Dendritic cell treated with granulocyte-macrophage colony-stimulating factor and Interleukin-4, amounts not matched to agents 40 ng/mL and 50 ng/mL, for 4 days (primary cell): ENCODE measurements around the gene CYP2A7.
"Not testable (repeated sequence)": the region's sequence is repeated elsewhere in the genome, so short reads cannot be mapped to it uniquely, and the experiment has no call there.

Source experiments
- H3K27ac Mint-ChIP-seq: one replicate; pipeline ENCODE4 v1.8.0; 2022; ENCODE audit warnings: mild to moderate bottlenecking, mixed read lengths
- H3K27me3 Mint-ChIP-seq: one replicate; pipeline ENCODE4 v1.8.0; 2022; ENCODE audit warnings: mild to moderate bottlenecking, mixed read lengths
- H3K36me3 Mint-ChIP-seq: one replicate; pipeline ENCODE4 v1.8.0; 2022; ENCODE audit warnings: low read depth, mixed read lengths
- H3K4me1 Mint-ChIP-seq: one replicate; pipeline ENCODE4 v1.8.0; 2022; ENCODE audit warnings: low read depth, mixed read lengths
- H3K4me3 Mint-ChIP-seq: one replicate; pipeline ENCODE4 v1.8.0; 2022; ENCODE audit warnings: mild to moderate bottlenecking, moderate library complexity, mixed read lengths
- H3K9me3 Mint-ChIP-seq: one replicate; pipeline ENCODE4 v1.8.0; 2022; ENCODE audit warnings: mixed read lengths
- intact Hi-C: fragments of 100-400 bp; cut with micrococcal nuclease; formaldehyde crosslinking; loops from one replicate; pipeline ENCODE4 v1.15.0; 2022

The CYP2A7 gene

GRCh38 chr19:40842997-40843652 lies 38.9 kb downstream of the CYP2A7 start:
- H3K4me3 Mint-ChIP-seq = peak overlapping the region; percentile 59
- H3K36me3 Mint-ChIP-seq, intact Hi-C loops, H3K9me3 Mint-ChIP-seq, H3K27ac Mint-ChIP-seq: not testable (repeated sequence)
- H3K27me3 Mint-ChIP-seq = peaks cover 17% of the 10 kb centered on the region
- peaks cover 20% of the 10 kb centered on the region for H3K4me1 Mint-ChIP-seq

- H3K36me3 Mint-ChIP-seq, H3K4me3 Mint-ChIP-seq, H3K9me3 Mint-ChIP-seq, H3K27ac Mint-ChIP-seq, H3K27me3 Mint-ChIP-seq, intact Hi-C loops: not testable (repeated sequence)
- peaks cover 18% of the 10 kb centered on the region for H3K4me1 Mint-ChIP-seq
These were observed 40.0 kb downstream of the CYP2A7 start for GRCh38 chr19:40842012-40842411.

GRCh38 chr19:40838477-40838876 lies 43.6 kb downstream of the CYP2A7 start:
- H3K36me3 Mint-ChIP-seq, H3K9me3 Mint-ChIP-seq, intact Hi-C loops, H3K4me3 Mint-ChIP-seq, H3K27me3 Mint-ChIP-seq, H3K27ac Mint-ChIP-seq: not testable (repeated sequence)
- peaks cover 11% of the 10 kb centered on the region for H3K4me1 Mint-ChIP-seq

DNA sequence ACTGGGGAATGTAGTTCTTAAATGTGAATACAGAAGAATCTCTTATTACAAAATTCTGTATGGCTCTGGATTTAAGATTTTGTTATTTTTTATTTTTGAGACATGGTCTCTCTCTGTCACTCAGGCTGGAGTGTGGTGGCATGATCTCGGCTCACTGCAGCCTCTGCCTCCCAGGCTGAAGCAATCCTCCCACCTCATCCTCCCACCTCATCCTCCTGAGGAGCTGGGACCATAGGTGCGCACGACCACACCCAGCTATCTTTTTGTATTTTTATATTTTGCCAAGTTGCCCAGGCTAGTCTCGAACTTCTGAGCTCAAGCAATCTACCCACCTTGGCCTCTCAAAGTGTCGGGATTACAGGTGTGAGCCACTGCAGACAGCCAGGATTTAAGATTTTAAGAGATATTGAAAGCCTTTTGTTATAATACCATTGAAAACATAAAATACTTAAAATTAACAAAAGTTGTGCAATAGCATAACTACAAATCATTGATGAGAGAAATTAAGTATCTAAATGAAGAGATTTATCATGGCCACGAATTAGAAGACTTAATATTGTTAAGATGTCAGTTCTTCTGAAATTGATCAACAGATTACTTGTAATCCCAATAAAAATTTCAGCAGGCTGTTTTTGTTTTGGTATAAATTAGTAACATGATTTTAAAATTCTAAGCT lies 45.1 kb downstream of the CYP2A7 start:
- Mint-ChIP-seq H3K9me3 (no peaks in the 10 kb centered on the region), H3K36me3 (no peaks in the 10 kb centered on the region), H3K4me3 (no peak overlapping the region), H3K27ac (no peak overlapping the region), H3K4me1 (peaks cover 21% of the 10 kb centered on the region), H3K27me3 (no peaks in the 10 kb centered on the region)
- intact Hi-C loops = no loop called here

DNA sequence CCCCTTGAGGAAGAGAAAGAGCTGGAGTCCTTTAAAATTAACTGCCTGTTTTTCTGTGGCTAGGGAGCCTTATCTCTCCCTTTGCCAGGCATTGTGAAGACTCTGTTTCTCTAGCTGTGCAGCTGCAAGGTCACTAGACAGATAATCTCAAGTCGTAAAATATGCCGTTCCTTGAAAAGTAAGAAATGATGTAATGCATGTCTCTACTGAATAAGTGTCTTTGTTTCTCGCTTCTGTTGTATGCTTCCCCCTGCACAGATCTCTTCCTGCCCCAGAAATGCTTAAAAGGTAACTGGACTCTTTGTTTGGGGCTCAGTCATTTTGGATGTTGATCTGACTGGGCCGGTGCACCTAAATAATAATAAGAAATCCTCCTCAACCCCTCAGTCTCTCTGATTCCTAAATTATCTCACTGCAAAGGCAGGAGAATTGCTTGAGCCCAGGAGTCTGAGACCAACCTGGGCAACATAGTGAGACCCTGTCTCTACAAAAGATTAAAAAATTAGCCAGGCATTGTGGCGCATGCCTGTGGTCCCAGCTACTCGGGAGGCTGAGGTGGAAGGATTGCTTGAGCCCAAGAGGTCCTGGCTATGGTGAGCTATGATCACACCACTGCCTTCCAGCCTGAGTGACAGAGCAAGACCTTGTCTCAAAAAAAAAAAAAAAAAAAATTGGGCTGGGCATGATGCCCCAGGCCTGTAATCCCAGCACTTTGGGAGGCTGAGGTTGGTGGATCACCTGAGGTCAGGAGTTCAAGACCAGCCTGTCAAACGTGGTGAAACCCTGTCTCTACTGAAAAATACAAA lies 48.1 kb downstream of the CYP2A7 start:
- Mint-ChIP-seq H3K4me1 (peaks cover 27% of the 10 kb centered on the region), H3K27ac (peak overlapping the region; percentile 32)
- H3K9me3 Mint-ChIP-seq = not testable (repeated sequence)

DNA sequence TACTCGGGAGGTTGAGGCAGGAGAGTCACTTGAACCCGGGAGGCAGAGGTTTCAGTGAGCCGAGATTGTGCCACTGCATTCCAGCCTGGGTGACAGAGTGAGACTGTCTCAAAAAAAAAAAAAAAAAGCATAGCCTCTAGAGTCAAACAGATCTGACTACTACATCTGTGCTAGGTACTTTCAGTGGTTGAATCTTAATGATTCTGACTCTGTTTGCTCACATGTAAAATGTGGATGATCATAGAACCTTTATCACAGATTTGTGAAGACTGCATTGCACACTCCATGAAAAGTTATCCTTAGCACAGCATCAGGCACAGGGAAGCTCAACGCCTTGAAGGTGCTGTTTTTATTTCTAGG lies 49.6 kb downstream of the CYP2A7 start:
- H3K36me3 Mint-ChIP-seq, H3K27me3 Mint-ChIP-seq, intact Hi-C loops, H3K4me3 Mint-ChIP-seq, H3K9me3 Mint-ChIP-seq: not testable (repeated sequence)
- peaks cover 27% of the 10 kb centered on the region for H3K4me1 Mint-ChIP-seq
- H3K27ac Mint-ChIP-seq = peak overlapping the region; percentile 34

More for the DNA sequence above, 48.1 kb downstream of the CYP2A7 start:
- H3K36me3 Mint-ChIP-seq, H3K27me3 Mint-ChIP-seq, H3K4me3 Mint-ChIP-seq, intact Hi-C loops: not testable (repeated sequence)

GRCh38 chr19:40831502-40832430 lies 50.3 kb downstream of the CYP2A7 start:
- Mint-ChIP-seq H3K27me3 (no peaks in the 10 kb centered on the region), H3K36me3 (peaks cover 12% of the 10 kb centered on the region), H3K27ac (peak overlapping the region; percentile 34), H3K4me1 (peaks cover 31% of the 10 kb centered on the region), H3K4me3 (no peak overlapping the region), H3K9me3 (no peaks in the 10 kb centered on the region)
- intact Hi-C loops = no loop called here

- H3K36me3 Mint-ChIP-seq = peaks cover 22% of the 10 kb centered on the region
- H3K9me3 Mint-ChIP-seq, H3K4me3 Mint-ChIP-seq, intact Hi-C loops, H3K27me3 Mint-ChIP-seq, H3K27ac Mint-ChIP-seq: not testable (repeated sequence)
- peaks cover 40% of the 10 kb centered on the region for H3K4me1 Mint-ChIP-seq
These were observed 51.3 kb downstream of the CYP2A7 start for GRCh38 chr19:40830741-40831140.

- H3K9me3 Mint-ChIP-seq = no peaks in the 10 kb centered on the region
- H3K36me3 Mint-ChIP-seq = peaks cover 22% of the 10 kb centered on the region
- H3K4me3 Mint-ChIP-seq = no peak overlapping the region
- no peak overlapping the region for H3K27ac Mint-ChIP-seq
- no peaks in the 10 kb centered on the region for H3K27me3 Mint-ChIP-seq
- intact Hi-C loops = no loop called here
- H3K4me1 Mint-ChIP-seq = peaks cover 55% of the 10 kb centered on the region
These were observed 52.8 kb downstream of the CYP2A7 start for GRCh38 chr19:40829205-40829604.

DNA sequence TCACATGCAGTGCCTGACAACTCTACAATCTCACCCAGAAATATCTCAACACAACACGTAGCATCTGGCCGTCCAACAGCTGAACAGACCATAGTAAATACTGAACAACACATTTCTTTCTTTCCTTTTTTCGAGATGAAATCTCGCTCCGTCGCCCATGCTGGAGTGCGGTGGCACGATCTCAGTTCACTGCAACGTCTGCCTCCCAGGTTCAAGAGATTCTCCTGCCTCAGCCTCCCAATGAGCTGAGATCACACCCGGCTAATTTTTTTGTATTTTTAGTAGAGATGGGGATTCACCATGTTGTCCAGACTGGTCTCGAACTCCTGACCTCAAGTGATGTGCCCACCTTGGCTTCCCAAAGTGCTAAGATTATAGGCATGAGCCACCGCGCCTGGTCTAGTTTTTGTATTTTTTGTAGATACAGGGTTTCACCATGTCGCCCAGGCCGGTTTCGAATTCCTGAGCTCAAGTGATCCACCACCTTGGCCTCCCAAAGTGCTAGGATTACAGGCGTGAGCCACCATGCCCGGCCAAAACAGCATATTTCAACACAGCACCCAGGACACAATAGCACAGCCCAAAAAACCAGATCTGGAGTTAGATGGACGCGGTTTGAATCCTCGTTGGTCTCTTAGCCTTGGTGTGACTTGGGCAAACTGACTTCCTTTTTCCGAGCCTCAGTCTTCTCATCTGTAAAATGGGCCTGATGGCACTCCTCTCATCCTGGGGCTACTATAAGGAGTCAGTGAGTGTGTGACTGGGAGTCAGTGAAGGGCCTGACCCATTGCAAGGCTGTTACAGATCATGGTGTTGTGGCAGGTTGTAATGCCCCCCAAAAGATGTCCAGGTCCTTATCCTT lies 54.4 kb downstream of the CYP2A7 start:
- peak overlapping the region; percentile 5 for H3K27ac Mint-ChIP-seq
- no peaks in the 10 kb centered on the region for H3K9me3 Mint-ChIP-seq
- no peaks in the 10 kb centered on the region for H3K27me3 Mint-ChIP-seq
- H3K4me1 Mint-ChIP-seq = peaks cover 56% of the 10 kb centered on the region
- H3K36me3 Mint-ChIP-seq = peaks cover 22% of the 10 kb centered on the region
- H3K4me3 Mint-ChIP-seq = no peak overlapping the region
- intact Hi-C loops = no loop called here

DNA sequence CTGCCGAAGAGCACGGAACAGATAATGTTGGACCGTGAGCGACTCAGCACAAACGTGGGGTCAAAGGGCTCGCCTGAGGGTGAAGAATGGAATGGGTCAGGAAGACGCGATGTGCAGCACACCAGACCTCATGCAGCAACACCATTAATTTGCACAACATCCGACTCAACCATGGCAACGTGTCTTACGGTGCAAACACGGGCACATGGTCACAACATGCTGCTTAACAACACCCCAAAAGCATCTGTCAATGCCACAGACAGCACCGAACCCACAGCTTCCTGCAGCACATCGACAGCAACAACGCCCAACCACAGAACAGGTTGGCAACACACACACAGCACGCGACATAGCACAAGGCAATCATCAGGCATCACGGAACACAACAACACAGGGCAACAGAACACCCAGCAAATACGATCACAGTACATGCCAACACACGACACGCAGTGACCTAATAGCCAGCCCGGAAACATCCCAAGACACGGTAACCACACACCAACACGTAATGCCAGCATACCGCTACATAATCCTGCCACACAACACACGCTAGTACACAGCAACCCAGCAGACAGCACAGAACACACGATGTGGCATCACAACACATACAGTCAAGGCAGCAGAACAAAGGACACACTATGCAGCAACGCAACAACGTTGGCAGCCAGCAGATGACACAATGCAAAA lies 55.2 kb downstream of the CYP2A7 start:
- H3K27ac Mint-ChIP-seq = not testable (repeated sequence)

GRCh38 chr19:40826312-40826698 lies 55.7 kb downstream of the CYP2A7 start:
- Mint-ChIP-seq H3K36me3 (peaks cover 22% of the 10 kb centered on the region), H3K27ac (peak overlapping the region; percentile 74), H3K4me1 (peaks cover 55% of the 10 kb centered on the region)
- H3K4me3 Mint-ChIP-seq, intact Hi-C loops, H3K27me3 Mint-ChIP-seq, H3K9me3 Mint-ChIP-seq: not testable (repeated sequence)

More for the DNA sequence above, 55.2 kb downstream of the CYP2A7 start:
- H3K9me3 Mint-ChIP-seq, intact Hi-C loops, H3K27me3 Mint-ChIP-seq, H3K4me3 Mint-ChIP-seq: not testable (repeated sequence)
- H3K36me3 Mint-ChIP-seq = peaks cover 22% of the 10 kb centered on the region
- peaks cover 57% of the 10 kb centered on the region for H3K4me1 Mint-ChIP-seq
